EH (cell line): Measurements from ENCODE around the gene WNT3A.

Experiments
- DNase-seq: peaks from one replicate; pipeline ENCODE4 v3.0.0-alpha.2; 2015; ENCODE audit warnings: low read depth

Gene WNT3A

GRCh38 chr1:228101614-228101993, 94.8 kb downstream of the WNT3A start:
- DNase-seq = no peak

GRCh38 chr1:228101994-228102790, 95.4 kb downstream of the WNT3A start:
- peak; percentile 40 for DNase-seq

- peak; percentile 92 for DNase-seq
These were observed 96.2 kb downstream of the WNT3A start, which contains the start of gene C1orf35 for GRCh38 chr1:228102791-228103620. Gene C1orf35 (minus strand): TSS chr1:228103325. CDS start chr1:228103227, 98 bp downstream.

- peak; percentile 49 for DNase-seq
These were observed 97.9 kb downstream of the WNT3A start for GRCh38 chr1:228104526-228105269.

- DNase-seq = no peak
These were observed 98.6 kb downstream of the WNT3A start for GRCh38 chr1:228105270-228105995.

GRCh38 chr1:228105996-228106799, 99.4 kb downstream of the WNT3A start:
- DNase-seq = no peak

- DNase-seq = no peak
These were observed 99.9 kb downstream of the WNT3A start for GRCh38 chr1:228106800-228107054.

GRCh38 chr1:228107636-228108035, 100.8 kb downstream of the WNT3A start:
- no peak for DNase-seq

- no peak for DNase-seq
These were observed 101.4 kb downstream of the WNT3A start for GRCh38 chr1:228108055-228108690.

- no peak for DNase-seq
These were observed 101.9 kb downstream of the WNT3A start for GRCh38 chr1:228108742-228109072.

- DNase-seq = peak; percentile 95
These were observed 102.5 kb downstream of the WNT3A start, which contains the start of gene MRPL55 for GRCh38 chr1:228109073-228109961. Gene MRPL55 (minus strand): TSS chr1:228109299. CDS start chr1:228108260, 1,039 bp downstream.

- peak; percentile 79 for DNase-seq
These were observed 103.2 kb downstream of the WNT3A start for GRCh38 chr1:228109962-228110488.

- DNase-seq = no peak
These were observed 103.8 kb downstream of the WNT3A start for GRCh38 chr1:228110556-228110955.
